Activated naive CD4-positive, alpha-beta T cell treated with Interleukin-2 at 50 U/mL for 16 hours (primary cell): ENCODE measurements around the gene ACSL1.
A peak's percentile ranks its signal among the peaks of the same experiment; 100 is the strongest.
"Not testable (repeated sequence)": the region's sequence is repeated elsewhere in the genome, so short reads cannot be mapped to it uniquely, and the experiment has no call there.

Experiments
- DNase-seq: peaks from one replicate; pipeline ENCODE4 v3.0.0-alpha.2; 2020

Gene ACSL1

DNA sequence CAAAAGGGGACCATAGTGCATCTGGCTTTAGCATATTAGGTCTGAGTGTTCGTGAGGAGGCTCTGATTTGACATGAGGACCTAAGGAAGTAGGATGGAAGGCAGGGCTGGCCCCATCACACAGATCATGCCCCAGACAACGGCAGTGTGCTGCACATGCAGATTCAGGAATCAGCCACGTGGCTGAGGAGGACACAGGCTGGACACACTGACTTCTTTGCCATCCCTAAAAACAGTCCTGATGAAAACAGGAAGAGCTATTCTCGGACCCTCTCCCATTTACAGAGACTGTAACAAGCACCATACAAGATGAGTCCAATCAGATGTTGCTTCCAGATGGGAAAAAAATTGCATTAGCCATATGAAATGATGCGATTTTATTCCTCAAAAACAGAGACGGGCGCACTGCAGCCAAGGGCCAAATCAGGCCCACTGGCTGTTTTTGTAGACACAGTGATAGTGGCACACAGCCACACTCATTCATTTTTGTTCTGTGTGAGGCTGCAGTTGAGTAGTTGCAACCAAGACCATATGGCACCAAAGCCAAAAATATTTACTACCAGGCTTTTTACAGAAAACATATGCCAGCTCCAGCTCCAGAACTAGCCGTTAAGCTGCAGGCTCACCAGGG lies 41.0 kb downstream of the ACSL1 start:
- DNase-seq = no peak

DNA sequence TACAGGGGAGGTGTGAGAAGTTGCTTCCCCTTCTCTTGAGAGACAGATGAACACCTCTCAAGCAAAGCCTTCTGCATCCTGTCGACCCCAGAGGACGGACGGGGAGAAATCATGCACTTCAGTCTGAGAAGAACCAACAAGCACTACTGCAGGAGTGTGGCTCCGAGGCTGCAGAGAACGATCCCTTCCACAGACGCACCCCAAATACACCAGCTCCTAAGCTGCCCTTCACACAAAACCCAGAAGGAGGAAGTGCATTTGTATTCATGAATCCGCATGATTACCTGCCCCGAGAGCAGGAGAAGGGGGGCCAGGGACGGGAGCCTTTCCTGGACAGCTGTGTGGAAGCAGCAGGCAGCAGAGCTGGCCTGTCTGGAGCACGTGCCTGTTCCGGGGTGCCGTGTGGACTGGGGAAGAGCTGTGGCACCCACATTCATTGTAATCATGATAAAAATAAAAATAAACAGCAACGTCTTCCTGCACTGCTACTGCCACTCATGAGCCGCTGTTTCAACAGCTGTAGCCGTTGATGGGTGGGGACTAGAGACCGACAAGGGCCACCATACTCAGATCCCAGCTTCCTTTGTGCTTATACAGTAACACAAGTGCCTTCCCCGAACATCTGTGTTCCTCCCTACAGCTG lies 42.9 kb downstream of the ACSL1 start:
- no peak for DNase-seq

DNA sequence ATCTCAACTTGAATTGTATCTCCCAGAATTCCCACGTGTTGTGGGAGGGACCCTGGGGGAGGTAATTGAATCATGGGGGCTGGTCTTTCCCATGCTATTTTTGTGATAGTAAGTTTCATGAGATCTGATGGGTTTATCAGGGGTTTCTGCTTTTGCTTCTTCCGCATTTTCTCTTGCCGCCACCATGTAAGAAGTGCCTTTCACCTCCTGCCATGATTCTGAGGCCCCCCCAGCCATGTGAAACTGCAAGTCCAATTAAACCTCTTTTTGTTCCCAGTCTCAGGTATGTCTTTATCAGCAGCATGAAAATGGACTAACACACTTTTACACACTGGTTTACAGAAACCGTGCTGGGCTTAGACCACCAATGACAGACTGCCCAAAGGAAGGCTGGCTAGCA lies 46.6 kb downstream of the ACSL1 start:
- DNase-seq = not testable (repeated sequence)

DNA sequence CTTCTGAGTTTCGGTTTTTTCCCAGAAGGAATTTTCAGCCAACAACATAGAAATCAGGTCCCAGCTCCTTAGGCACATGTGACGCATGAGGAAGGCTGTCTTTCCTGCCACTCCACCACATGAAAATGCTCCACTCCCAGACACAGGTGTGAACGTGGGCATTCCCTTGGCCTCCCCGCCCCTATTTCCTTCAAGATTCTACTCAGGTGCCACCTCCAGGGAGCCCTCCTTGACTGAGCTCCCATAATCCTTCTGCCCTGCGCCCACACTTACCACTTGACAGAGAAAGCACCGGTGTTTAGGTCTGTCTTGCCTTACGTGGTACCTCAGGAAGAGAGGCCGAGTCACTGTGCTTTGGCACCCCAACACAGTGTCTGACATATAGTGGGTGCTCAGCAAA lies 47.4 kb downstream of the ACSL1 start:
- DNase-seq = no peak

DNA sequence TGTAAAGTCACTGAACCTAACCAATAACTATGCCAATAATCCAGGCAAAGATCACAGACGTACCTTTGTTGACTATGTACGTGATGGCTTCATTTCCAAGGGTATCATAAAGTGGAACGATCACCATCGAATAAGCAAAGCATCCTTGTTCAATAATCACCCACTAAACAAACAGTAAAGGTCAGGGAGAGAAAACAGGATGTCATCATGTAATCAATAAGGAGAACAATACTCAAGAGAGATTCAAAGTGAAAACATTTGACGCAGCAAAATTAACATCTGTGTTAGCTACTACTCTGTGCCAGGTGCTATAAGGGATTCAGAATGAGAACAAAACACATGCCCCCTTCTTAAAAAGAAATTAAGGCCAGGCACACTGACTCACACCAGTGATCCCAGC lies 48.9 kb downstream of the ACSL1 start:
- DNase-seq = no peak

DNA sequence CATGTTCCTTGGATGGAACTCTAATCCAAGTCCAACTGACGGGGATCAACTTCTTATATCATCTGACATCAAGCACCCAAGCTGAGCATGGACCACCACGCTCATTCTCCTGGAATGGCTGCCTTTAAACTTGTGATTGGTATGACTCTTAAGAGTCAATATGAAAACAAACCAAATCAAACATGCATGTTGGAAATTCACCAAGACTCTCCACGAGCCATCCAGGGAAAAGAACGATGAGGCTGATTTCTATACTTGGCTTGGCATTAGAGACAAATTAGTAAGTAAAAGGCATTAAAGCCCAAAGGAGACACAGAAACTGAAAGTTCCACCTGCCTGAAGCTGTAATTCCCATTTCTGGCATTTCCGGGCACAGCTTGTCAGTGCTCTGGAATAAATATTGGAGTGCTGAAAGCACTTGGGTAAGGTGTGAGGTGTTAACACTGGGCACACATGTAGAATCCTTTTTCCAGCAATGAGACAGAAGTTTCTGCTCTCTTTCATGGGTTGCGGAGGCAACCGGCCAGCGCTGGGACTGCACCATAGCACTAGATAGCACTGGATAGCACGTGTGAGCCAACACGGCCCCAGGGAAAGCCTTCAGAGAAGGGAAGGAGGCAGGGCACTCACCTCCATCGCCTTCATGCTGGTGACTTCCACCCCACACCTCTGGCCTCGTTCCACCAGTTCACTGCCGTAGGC lies 49.8 kb downstream of the ACSL1 start:
- no peak for DNase-seq

DNA sequence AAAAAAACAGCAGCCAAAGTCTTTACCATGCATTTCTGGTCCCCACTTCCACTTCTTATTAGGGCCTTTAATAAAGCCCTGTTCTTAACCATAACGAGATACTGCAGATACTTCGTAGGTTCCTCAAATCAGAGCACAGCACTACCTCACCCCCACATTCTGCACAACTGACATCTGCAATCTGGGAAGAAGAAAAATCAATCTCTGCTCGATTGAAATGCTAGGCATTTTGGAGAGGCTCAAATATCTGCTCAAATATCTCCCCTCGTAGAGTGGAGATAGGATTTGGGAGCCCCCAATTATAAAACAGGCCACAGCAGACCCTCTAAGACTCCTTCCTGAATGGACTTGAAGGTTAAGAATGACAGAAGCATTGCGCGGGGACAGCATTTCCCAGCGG lies 51.6 kb downstream of the ACSL1 start:
- no peak for DNase-seq

DNA sequence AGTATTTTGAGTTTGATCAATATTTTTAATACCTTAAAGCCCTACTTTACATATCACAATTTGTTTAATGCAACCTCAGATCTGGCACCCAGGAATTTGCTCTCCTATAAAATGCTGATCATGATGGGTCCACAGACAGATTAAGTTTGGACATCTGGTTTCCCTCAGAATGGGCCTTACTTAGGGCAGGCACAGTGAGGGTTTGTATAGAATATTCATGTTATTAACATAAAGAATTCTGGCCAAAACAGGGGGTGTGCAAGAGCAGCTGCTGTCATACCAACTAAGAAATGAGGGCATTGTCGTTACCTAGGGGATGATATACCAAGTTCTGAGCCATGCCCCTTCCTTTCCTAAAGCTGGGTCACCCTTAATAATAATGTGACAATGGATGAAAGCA lies 54.4 kb downstream of the ACSL1 start:
- no peak for DNase-seq

DNA sequence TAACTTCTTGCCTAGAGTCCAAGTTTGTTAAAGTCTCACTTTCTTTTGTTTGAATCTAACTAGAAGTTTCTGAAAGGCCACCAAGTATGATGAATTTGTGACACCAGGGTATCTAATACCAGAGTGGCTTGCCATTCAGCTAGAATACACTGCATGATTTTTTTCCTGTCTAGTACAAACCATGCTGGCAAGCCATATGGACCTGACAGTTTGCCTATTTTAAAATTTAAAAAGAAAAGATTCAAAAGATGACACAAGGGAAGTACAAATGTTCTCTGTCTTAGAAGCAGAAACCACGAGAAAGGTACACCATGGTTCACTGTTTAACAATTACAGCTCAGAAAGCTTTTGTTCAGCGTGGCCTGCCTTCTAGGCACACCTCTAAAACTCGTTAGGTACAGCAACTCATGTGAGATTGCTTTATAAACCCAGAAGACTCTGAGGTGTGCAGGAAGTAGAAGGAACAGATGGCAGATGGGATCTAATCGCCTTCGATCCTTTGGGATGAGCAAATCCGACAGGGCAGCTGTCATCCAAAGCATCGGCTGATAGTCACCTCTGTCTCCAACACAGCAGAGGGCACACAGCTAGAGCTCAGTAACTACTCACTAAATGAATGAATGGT lies 56.5 kb downstream of the ACSL1 start:
- DNase-seq = no peak

DNA sequence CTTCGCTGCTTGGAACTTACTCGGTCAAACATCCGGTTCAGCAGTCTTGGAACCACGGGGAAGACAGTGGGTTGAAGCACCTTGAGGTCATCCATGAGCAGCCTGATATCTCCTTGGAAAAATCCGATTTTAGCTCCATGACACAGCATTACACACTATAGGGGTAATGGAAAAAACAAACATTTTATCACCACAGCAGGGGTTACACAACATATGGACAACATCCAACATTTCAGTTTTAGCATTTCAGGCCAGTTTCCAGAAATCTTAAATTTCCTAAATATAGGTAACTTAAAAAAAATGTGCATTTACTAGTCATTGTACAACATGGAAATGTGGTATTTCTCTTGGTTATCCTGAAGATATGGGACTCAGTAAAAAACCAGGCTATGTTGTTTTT lies 57.5 kb downstream of the ACSL1 start:
- no peak for DNase-seq

DNA sequence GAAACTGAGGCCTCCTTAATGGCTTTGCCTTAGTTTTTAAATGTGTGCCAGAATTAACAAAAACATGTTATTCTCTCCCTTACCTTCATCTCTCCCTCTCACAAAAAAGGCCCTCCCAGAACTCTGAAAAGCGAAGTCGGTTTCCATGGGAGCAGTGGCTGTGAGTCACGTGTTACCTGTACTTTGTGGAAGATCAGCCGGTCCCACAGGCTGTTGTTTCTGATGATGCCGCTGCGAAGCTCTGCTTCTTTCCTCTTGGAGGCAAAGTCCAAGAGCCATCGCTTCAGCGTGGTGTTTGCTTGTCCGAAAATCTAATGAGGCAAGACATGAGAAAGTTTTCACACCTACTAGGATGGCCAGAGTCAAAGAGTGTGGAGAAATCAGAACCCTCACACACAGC lies 59.3 kb downstream of the ACSL1 start:
- no peak for DNase-seq

DNA sequence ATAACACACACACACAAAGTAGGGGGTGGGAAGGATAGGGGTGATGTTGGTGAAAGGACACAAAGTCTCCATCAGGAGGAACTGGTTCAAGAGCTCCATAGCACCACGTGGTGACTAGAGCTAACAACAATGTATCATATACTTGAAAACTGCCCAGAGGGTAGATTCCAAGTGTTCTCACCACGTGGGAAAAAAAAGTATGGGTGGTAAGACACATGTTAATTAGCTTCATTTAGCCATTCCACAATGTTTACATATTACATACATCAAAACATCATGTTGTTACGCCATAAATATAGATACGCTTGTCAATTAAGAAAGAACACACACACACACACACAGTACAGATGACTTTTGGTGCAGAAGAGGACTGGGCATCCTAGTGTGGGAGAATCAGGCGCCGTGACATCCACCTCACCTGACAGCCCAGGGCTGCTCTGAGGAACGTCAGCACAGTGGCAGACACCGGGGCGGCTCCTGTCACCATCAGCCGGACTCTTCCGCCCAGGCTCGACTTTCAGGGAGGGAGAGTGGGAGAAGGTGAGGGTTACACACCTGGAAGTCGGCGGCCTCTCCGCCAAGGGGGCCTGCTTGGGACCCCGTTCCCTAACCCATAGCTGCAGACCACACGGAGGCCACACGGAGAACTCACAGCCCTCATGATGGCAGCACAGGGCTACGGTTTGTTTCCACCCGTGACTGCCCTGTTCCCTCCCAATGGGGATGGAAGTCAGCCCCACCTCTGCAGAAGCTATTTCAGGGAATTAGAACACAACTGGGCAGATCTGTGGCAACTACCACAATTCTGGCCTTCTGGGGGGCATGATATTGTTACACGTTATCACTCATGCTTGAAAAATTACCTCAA lies 60.1 kb downstream of the ACSL1 start:
- DNase-seq = no peak

DNA sequence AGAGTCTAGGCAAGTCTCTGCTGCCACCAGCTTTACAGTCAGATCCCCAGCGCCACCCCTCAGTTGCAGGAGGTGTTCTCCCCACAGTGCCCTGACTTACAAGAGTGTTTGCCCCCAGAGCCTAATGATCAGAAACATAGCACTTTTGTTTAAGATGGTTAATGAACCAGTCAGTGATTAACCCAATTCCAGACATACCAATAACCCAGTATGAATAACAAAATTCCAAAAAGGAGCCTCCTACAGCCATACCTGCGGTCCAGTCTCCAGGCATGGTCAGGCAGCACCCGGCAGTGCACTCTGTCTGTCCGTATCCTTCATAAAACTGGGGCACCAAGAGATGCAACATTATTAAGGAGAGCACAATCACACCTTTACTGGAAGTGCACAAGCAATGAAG lies 61.2 kb downstream of the ACSL1 start:
- no peak for DNase-seq

DNA sequence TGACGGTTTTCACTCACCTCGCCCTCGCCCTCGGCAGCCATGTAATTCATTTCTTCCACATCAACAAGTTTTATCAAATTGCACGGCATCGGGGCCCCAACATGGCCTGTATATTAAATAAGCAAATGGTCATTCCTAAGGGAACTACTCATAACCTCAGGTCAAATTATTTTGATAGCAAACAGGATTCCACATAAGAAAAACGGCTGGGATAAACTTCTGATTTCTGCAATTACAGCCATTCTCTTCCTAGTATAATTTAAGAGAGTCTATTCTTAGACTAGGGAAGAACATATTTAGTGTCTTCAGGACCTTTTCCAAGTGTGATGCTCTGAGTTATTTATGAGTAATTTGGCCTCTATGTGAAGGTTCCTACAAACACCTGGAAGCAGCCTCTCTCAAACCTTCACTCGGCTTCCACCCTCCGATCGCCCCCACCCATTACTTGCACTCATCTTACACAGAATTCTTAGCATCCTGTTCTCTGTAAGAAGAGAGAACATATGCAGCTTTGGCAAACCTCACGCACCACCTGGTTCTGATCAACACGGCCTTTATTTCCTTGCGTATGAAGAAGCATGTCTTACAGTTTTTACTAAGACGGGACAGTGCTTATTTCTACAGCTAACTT lies 62.5 kb downstream of the ACSL1 start:
- no peak for DNase-seq

DNA sequence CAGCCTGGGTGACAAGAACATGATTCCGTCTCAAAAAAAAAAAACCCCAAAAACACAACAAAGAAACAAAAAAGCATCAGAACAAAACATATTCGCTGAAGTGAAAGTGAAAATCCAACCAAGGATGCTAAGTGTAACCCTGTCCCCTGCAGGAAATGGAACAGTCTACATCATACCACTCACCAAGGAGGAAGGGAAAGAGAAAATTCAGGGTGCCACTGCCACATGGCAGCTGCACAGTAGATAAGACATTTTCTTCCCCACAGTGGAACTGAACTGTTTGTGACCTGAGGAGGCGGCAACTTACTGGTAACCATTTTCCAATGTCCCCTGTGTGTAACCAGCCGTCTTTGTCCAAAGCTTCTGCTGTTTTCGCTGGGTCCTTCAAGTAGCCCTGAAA lies 63.7 kb downstream of the ACSL1 start:
- peak; percentile 14 for DNase-seq

DNA sequence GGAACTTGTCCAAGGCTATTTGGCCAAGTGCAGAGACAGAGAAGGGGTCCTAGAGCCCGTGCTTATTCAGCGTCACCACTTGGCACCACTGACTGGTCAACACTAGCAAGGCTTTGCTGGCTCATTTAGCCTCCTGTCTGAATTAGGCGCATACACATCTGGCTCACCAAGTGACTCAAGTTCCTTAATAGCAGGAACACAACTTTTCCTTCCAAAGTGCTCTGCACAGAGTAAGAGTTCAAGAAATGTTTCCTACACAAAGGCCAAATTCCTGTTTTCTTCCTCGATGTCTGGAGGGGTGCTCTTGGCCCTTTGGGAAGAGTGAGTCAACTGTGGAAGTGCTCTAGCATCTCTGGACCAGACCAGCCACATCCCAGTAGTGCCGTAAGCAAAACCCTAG lies 65.1 kb downstream of the ACSL1 start:
- no peak for DNase-seq

DNA sequence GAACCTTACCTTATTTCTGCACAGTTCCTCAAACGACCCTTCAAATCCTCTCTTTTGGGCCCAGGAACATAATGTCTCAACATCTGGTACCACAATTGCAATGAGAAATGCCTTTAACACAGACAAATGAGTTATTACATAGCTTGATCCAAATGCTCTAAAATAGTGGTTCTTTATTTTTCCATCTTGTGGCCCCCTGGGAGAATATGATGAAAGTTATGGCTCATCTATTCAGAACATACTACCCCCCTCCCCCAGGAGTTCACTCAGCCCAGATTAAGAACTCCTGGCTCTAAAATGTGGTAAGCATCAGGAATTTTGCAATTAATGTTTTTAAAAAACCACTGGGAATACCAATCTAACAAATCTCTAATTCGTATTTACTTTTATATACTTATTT lies 68.0 kb downstream of the ACSL1 start:
- no peak for DNase-seq

DNA sequence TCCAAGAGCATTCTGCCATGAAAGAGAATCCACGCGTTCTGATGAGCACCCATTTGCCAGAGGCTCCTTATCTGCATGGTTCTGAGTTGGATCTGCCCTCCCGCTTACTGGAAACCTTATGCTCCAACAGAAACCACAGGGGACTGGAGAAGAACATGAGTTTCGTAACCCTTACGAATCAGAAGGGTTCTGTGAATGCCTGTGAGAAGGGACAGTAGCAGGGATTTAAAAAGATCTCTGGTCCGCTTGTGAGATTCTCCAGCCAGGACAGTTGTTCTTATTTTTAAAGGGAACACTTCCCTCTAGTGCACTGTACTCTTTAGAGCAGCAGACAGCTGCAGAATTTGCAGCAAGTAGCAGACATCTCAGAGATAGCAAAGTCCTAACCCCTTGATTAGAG lies 69.4 kb downstream of the ACSL1 start:
- DNase-seq = no peak

DNA sequence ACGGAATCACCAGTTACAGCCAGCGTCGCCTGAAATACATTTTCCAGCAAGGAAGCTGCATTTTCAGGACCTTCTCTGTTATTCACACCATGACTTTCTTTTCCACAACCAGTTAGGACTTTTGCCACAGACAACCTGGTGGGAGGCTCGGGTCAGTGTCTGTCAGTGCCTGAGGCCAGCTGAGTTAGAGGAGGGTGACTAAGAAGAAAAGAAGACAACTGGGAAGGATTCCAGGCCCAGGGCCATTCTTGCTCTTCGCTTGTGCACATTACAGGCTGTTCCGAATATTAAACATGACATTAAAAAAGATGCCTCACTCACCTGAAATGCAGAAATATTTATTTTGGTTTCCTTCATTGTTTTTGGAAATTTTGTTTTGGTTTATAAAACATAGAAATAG lies 70.5 kb downstream of the ACSL1 start:
- no peak for DNase-seq

DNA sequence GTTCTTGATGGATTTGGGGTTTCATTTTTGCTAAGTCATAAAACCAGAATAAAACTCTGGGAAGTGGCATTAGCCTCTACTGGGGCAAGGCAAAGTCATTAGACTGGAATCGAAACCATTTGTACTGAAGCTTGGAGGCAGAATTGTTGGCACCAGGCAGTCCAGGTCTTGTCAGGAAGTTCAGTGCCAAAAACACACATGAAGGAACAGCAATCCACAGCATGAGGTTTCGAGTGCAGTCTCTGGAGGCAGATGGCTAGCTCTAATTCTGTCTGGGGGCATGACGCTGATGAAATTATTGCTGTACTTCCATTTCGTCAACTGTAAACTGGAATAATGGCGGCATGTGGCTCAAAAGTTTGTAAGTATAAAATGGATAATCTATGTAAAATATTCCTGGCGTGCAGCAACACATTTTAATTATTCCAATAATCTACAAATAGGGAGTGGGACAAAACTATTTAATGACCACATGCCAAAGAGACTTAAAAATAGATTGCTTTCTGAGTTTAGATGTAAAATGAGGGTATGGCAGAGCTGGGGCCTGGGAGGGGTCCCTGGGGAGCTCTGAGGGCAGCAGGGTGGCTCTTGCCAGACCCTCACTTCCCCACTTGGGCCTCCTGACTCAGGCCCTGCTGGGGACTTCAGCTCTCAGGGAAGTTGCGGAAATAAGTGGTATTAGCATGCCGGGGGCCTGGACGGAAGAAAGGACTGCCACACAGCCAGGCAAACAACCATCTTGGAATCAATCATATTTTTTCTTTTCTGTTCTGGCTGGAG lies 73.1 kb downstream of the ACSL1 start:
- no peak for DNase-seq

DNA sequence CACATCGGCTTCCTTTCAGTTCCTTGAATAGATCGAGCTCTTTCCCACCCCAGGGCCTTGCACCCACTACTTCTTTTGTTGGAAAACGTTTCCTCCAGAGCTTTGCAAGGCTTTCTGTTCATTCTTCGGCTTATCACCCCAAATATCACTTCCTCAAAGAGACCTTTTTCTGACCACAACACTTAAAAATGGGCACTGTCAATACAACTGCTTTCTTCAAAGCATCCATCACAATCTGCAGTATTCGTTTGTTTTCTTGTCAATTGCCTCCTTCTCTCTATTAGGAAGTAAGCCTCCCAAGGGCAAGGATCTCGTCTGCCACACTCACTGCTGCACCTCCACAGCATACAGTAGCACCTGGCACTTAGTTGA lies 74.2 kb downstream of the ACSL1 start:
- DNase-seq = no peak
